DMS53 (cell line): Measurements from ENCODE around the gene NME7.
"Not testable (repeated sequence)": the region's sequence is repeated elsewhere in the genome, so short reads cannot be mapped to it uniquely, and the experiment has no call there.

ENCODE experiments used
- DNase-seq: peaks from one replicate; lab custom pipeline; 2025; lab: John Stamatoyannopoulos, UW

The NME7 gene

DNA sequence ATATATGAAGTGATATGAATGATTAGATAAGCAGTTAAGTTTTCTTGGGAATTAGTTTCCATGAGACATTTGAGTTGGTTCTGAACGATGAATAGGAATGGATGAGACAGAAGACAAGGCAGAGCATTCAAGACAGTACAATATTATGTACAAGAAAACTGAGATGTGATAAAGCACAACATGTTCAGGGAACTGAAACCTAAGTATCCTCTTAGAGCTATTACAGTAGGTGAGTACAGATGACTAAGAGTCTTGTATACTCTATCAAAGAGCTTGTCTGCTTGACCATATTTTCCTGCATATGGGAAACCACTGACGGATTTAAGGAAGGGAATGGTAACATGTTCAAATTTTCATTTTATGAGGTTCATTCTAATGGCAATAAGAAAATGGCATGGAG, 61.6 kb downstream of the NME7 start:
- DNase-seq = peak; percentile 30

DNA sequence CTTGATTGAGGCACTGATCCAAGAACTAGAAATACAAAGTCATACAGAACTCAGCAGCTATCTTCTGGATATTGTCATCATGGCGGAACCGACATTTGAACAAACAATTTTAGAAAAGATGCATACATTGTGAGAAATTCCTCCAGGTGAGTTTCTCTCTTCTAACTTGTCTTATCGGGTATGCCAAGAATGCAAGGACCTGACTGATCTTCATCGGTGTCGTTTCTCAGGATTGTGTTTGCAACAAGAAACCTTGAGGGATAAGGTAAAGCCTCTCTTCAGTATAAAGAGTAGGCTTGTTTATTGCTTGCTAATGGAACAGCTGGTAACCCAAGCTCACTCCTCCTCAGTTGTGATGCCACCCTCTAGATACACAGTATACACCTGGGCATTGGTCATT, 62.2 kb downstream of the NME7 start:
- peak; percentile 13 for DNase-seq

DNA sequence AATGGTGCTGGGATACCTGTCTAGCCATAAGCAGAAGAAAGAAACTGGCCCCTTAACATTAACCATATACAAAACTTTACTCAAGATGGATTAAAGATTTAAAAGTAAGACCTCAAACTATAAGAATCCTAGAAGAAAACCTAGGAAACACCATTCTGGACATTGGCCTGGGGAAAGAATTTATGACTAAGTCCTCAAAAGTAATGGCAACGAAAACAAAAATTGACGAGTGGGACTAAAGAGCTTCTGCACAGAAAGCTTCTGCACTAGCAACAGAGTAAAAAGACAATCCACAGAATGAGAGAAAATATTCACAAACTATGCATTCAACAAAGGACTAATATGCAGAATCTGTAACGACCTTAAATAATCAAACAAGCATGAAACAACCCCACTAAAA, 66.7 kb downstream of the NME7 start:
- DNase-seq = no peak

DNA sequence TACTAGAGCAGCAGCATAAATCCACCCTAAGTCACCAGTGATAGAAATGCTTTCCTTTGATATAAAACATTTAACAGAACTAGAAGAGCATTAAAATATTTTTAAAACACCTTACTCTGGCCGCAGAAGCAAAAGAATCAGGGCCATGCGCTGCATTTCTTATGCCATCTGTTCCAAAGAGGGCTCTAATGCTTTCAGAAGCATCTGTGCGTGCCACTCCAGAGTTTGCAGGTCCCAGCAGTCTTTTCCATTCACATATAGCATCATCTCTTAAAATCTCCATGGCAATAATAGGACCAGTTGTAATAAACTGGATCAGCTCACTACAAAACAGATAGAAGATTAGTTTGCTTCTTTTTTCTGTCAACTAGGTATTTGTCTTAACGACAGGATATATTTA, 69.2 kb downstream of the NME7 start:
- DNase-seq = no peak

DNA sequence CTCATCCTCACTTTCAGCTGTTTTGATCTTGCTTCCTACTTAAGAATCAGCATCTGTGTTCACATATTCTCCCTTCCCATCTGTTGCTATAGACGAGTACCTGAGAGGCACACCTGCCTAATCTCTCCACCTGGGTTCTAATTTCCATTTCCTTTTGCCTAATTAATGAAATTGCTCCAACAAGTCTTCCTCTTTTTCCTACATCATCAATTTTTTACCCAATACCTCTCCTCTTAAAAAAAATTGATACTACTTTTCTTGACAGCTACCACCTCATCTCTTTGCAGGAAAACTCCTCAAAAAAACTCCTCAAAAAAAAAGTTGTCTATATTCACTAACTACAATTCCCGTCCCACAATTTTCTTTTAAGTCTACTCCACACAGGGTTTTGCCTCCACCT, 71.8 kb downstream of the NME7 start:
- DNase-seq = no peak

DNA sequence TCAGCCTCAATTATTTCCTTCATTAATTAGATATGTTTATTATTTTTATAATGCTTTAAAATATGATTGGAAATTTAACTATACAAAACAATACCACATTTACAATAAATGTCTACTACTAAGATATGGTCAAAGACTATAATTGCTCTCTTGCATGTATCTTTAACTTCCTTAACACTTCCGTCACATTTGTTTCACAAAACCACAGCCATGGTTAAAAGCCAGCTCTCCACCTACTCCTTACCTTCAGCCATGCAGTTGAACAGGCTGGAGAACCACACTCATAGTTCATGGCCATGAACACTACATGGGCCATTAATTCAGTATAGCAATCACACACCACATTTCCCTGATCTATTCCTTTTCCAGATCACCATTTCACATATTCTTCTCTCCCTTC, 72.2 kb downstream of the NME7 start:
- no peak for DNase-seq

DNA sequence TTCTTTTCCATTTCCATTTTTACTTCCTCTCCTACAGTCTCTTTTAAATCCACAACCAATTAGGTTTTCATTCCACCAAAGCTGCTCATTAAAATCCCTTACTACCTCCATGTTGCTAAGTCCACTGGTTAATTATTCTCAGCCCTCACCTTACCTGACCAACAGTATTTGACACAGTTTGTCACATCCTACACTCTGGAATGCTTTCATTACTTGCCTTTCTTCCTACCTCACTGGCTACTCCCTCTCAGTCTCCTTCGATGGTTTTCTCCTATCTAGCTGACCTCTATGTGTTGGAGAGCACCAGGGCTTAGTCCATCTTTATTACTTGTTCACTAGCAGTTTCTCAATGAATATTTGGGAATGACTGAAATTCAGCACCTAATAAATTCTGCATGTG, 78.6 kb downstream of the NME7 start:
- no peak for DNase-seq

DNA sequence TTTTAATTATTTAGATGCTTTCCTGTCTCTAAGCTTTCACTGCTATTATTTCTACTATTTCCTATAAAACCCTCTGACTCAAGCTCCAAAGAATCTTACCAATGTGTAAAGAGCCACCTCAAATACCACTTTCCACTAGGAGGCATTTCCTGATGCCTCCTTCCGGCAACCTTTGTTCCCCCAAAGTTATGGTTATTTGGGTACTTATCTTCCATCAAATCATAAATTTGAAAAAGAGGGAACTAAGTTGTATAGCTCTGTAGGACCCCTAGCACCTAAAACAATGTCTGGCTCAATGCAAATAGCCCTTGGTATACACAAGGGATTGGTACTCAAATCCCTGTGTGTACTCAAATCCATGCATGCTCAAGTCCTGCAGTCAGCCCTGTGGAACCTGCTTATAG, 79.6 kb downstream of the NME7 start:
- no peak for DNase-seq

DNA sequence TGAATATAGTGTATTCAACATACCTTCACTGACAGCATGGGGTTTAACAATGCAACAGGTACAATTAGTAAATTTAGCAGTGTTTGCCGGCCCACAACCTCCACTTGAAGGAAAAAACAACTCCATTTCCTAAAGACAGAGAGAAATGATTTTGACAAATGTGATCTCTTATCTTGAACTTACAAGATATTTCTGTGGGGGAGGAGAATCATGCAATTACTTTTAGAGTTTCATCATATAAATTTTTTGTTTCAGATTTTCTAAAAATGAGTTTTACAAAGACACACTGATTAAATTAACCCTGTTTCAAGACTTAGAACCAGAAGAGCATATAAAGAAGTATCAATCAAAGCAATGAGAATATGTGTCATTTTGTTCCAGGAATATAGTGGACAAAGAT, 80.3 kb downstream of the NME7 start:
- no peak for DNase-seq

DNA sequence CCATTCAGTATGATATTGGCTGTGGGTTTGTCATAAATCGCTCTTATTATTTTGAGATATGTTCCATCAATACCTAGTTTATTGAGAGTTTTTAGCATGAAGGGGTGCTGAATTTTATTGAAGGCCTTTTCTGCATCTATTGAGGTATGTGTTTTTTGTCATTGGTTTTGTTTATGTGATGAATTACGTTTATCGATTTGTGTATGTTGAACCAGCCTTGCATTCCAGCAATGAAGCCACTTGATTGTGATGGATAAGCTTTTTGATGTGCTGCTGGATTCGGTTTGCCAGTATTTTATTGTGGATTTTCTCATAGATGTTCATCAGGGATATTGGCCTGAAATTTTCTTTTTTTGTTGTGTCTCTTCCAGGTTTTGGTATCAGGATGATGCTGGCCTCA, 86.0 kb downstream of the NME7 start:
- not testable (repeated sequence) for DNase-seq

DNA sequence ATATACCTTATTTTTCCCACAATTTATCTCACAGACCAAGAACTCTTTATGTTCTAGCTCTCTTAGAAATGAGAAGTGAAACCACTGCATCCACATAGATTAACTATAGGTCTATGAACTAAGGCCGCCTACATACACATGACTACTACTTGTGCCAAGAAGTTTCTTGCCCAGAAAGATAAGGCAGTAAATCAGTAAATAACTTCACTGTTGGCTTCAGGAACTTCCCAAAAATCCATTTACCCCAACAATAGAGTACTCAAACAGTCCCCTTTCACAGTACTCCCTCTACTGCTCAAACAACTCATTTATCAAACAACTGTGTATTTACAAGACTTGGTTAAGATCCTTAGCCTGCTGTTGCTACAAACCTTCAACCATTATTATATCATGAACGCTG, 96.5 kb downstream of the NME7 start:
- DNase-seq = no peak

DNA sequence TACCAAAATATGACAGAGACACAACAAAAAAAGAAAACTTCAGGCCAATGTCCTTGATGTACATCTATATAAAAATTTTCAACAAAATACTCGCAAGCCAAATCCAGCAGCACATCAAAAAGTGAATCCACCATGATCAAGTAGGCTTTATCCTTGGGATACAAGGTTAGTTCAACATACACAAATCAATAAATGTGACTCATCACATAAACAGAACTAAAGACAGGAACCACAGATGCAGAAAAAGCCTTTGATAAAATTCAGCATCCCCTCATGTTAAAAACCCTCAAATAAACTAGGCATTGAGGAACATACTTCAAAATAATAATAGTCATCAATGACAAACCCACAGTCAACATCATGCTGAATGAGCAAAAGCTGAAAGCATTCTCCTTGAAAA, 101.5 kb downstream of the NME7 start:
- DNase-seq = no peak

DNA sequence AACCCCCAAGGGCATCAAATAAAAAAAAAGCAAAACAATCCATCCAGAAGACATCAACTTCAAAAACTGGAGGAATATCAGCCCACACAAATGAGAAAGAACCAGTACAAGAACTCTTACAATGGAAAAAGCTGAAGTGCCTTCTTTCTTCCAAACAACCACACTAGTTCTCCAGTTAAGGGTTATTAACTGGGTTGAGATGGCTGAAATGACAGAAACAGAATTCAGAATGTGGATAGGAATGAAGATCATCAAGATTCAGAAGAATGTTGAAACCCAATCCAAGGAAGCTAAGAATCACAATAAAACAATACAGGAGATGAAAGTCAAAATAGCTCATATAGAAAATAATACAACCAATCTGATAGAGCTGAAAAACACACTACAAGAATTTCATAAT, 104.5 kb downstream of the NME7 start:
- no peak for DNase-seq

DNA sequence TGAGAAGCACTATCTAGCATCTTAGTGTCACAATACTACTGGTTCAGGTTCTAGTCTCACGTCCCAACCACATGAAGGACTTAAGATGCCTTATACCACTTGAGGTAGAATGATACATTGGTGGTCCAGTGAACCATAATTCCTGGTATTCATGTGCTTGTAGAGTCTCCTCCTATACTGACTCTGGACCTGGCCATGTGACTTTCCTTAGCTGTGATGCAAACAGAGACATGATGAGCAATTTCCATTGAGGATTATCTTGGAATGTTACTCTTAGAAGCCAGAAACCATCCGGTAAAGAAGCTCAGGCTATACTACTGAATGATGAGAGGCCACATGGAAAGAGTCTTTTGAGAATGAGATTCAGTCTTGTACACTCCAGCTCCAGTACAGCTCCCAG, 105.7 kb downstream of the NME7 start:
- DNase-seq = no peak

DNA sequence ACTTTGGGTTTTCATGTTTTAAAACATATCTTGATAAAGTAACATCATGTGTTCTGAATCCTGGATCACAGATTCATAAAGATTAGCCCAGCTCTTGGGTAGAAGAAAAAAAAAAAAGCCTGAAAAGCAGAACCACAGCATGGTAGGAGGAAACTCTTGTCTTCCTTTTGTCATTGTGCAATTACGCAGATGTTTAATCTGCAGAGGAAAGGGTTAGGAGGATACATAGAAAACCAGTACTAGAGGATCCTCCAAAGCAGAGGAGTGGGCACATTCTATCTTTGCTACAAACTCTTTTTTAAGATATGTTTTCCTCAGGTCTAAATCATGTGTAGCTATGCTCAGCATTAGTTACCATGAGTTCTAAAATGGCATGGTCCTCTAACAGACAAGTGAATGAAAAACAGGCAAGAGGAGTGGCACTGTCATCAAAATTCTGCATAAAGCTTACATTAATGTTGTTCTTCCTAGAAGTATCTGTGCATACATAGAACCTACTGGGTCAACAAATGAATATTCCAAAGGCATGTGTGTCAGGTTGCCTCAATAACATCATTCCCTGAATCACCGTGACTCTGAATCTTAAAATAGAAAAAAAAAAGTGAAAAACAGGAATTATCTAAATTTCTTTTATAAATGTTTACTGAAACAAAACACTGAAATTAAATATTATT, 107.0 kb downstream of the NME7 start:
- no peak for DNase-seq

DNA sequence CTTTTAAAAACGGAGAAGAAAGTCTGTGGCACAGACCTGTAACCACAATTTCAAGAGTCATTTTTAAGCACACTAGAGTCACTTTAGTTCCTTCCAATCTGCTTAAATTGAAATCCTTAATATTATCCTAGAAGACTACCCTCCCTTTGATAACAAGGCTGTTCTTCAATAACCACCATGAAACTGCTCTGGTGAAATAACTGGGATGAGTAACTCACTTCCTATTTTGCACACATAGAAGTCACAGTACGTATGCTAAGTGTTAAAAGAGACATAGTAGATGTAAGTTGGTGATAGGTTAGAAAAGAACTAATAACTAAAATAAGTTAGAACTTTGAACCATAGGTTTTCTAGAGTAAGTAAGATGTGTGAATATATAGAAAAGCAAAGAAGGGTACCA, 107.8 kb downstream of the NME7 start:
- no peak for DNase-seq

DNA sequence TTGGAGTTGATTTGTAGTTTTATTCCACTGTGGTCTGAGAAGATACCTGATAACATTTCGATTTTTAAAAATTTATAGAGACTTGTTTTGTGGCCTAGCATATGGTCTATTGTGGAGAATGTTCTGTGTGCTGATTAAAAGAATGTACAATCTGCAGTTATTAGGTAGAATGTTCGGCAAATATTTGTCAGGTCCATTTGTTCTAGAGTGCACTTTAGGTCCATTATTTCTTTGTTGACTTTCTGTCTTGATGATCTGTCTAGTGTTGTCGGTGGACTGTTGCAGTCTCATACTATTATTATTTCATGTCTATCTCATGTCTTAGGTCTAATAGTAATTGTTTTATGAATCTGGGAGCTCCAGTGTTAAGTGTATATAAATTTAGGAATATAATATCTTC, 116.8 kb downstream of the NME7 start:
- peak; percentile 44 for DNase-seq

DNA sequence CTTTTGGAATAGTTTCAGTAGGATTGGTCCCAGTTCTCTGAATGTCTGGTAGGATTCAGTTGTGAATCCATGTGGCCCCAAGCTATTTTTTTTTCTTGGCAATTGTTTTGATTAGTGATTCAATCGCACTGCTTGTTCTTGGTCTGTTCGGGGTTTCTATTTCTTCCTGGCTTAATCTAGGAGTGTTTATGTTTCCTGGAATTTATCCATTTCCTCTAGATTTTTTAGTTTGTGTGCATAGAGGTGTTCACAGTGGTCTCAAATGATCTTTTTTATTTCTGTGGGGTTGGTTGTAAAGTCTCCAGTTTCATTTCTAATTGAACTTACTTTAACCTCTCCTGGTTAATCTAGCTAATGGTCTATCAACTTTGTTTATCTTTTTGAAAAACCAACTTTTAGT, 117.6 kb downstream of the NME7 start:
- DNase-seq = no peak

DNA sequence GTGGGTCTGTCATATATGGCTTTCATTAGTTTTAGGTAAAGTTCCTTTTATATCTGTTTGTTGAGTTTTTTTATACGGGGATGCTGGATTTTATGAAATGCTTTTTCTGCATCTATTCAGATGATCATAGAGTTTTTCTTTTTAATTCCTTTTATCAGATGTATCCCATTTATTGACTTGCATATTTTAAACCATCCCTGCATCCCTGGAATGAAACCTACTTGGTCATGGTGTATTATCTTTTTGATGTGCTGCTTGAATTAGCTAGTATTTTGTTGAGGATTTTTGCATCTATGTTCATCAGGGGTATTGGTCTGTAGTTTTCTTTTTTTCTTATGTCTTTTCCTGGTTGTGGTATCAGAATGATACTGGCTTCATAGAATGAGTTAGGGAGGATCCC, 118.0 kb downstream of the NME7 start:
- no peak for DNase-seq

DNA sequence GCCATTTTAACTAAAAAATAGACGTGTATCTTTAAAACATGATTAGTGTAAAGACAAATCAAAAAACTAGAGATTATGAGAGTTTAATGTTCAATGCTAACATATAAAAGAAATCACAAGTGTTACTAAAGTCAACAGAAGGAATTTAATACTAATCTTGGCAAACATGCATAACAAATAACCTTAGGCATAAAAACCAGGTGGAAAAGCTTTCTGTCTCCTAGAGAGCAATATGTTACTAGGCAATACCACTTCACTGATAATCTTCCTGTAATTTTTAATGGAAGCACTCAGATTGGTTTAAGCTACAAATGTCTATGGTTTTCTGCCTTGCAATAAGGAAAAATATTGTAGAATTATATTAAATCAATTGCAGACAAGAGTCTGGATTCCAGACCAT, 121.9 kb downstream of the NME7 start:
- DNase-seq = peak; percentile 23

DNA sequence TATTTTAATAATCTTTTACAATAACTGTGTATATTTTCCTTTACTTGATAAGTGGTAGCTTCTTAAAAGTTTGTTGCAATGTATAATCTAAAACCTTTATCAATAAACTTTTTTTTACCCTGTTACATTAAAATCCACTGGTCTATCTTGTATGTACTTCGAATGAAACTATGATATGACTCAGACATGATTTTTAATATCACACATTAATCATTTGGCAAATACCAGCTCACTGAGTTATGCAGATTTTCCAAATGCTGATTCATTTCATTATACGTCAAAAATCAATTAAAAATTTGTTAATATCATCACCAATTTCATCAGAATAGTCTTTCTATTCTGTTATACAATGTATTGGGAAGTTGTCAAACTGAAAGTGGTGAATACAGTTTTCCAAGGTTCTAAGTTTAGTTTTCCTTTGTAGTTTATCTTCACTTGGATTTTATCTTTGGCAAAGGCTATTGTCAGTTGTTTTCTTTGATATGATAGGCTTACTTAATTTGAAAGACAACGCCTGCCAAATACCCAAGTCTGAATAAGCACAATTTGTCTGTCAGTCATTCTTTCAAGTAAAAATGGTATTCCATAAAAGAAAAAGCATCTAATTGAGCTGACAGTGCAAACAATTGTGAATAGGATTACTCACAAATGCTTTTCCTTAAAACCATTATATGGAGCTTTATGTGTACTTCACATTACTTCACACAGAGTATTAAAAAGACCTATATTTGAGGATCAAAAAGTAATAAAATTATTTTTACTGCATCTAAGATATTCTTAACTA, 127.0 kb downstream of the NME7 start:
- DNase-seq = no peak

DNA sequence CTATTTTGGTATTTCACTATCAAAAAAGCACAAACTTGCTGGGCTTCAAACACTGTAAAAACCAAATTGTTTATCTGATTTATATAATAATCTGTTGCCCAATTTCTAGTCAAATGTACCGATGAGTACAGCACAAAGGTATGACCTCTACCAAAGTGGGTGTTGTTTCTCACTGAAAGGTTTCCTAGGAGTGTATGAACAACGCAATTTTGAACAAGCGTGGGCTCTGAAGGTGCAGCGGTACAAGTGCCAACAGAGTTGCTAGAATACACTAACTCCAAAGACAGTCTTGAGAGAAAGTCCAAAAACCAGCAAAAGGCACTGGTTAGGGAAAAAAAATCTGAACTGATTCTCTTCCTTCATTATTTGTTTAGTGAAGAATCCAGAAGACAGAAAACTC, 130.7 kb downstream of the NME7 start:
- DNase-seq = no peak

DNA sequence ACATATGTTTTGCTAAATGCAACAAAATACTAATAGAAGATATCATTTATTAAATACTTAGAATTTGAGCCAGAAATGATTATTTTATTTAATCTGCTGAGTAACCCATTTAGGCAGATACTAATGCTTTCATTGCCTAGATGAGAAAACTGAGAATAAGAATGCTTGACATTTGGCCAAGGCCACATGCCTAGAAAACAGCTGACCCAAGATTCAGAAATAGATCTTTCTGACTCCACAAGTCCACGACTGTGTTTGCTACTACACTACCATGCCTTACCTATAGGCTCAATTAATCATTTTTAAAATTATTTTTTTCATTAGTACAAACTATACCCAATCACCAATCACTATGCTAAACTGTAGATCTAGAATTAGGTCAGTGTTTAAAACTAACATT, 131.5 kb downstream of the NME7 start:
- no peak for DNase-seq

DNA sequence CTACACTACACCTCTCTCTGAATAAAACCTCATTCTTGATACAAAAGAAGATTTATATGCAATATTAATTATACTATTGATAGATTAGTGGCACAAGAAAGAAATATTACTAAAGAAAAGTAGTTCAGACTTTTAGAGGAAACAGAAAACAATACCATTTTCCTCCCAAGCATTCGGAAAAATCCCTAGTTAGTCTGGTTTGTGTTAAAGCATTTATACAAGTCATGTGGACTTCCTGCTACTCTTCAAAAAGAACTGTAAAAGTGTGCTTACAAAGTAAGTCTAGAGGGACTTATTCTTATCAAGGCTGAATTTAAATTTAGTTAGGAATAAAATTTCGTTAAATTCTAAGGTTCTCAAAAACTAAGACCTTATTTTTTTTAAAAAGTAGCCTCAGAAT, 132.0 kb downstream of the NME7 start:
- DNase-seq = no peak
